HG02981 (cell line): ENCODE data around the gene PADI4.

Experiments used
- ATAC-seq: cut with Tn5 transposase; IDR thresholded peaks from one replicate; pipeline ENCODE4 v1.9.1; 2021; ENCODE audit warnings: mild to moderate bottlenecking, moderate library complexity; ENCODE audit not compliant: unreplicated experiment

PADI4 gene

DNA sequence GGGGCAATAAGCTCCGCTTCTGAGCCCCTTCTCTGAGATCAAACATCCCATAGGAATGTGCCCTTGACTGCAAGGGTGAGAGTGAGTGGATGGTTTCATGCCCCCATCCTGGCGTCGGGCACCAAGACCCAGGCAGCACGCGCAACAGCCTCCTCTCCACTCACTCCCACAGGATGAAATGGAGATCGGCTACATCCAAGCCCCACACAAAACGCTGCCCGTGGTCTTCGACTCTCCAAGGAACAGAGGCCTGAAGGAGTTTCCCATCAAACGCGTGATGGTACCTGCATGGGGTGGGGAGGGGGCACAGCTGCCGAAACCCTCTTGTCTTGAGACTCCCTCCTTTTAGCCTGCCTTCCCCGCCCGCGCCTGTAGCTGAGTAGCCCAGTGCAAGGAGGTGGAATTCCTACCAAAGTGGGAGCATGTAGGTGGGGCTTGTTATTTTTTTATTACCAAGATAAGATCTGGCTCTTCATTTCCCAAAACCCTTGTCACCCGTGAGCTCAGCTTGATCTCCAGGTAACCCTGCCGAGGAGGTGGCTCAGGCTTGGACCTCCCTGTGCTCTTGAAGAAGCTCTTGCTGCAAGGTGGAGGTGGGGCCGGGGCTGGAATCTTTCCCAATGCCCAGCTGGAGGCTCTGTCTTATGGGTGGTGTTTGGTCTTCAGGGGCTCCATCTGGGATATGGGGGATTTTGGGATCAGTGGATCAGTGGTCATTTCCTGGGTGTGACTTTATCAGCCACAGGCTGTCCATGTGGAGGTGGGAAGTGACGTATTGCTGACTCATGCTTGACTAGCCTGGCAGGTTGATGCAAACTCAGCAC is 40.0 kb downstream of the PADI4 start:
- ATAC-seq, result no peak

DNA sequence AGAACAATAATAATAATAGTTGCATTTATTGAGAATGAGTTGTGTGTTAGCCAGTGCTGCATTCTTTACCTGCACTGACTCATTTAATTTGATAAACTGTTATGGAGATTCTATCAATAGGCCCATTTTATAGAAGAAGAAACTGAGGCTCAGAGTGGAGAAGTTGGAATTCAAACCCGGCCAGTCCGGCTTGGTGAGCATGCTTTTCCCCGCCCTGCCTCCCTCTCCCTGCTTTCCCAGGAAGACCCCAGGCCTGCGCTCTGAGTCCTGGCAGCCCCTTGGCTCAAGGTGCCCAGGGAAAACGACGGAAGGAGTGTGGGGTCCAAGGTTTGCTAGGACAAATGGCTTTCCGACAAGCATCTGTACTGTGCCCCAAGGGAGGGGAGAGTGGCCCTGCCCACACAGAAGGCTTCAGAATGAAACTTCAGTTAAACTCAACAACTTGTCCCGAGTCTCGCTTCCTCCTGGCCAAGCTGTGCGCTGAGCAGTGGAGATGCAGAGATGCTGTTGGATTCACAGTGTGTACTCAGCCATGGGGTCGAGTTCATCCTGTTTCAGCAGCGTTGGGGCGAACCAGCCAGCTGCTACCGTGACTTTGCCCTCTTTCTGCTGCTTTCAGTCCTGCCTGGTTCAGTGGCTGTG is 40.7 kb downstream of the PADI4 start:
- no peak for ATAC-seq

DNA sequence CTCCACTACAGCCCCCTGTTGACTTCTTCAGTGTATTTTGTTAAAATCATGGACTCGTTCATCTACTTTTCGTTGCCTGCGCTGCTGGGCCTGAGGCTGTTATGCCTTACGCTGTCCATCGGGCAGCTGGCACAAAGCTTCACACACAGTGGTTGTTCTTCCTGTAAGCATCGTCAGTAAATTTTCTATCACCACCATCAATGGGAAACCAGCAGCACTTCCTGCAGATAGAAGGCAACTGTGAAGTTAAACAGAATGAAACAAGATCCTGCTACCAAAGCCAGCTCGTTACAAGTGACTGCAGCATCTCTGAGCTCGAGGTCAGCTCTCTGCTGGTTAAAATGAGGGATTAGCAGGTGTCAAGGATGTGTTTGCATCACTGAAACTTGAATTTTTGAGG is 42.1 kb downstream of the PADI4 start:
- no peak for ATAC-seq

DNA sequence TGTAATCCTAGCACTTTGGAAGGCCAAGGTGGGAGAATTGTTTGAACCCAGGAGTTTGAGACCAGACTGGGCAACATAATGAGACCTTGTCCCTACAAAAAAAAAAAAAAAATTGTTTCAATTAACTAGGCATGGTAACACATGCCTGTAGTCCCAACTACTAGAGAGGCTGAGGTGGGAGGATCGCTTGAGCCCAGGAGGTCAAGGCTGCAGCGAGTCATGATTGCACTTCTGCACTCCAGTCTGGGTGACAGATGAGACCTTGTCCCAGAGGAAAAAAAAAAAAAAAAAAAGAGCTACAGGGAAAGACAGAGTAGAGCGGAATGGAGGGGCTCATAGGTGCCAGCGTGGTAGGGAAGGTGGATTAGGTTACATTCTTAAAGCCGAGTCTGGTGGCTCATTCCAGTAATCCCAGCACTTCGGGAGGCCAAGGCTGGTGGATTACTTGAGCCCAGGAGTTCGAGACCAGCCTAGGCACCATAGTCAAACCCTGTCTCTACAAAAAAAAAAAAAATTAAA is 43.0 kb downstream of the PADI4 start:
- ATAC-seq, result no peak

DNA sequence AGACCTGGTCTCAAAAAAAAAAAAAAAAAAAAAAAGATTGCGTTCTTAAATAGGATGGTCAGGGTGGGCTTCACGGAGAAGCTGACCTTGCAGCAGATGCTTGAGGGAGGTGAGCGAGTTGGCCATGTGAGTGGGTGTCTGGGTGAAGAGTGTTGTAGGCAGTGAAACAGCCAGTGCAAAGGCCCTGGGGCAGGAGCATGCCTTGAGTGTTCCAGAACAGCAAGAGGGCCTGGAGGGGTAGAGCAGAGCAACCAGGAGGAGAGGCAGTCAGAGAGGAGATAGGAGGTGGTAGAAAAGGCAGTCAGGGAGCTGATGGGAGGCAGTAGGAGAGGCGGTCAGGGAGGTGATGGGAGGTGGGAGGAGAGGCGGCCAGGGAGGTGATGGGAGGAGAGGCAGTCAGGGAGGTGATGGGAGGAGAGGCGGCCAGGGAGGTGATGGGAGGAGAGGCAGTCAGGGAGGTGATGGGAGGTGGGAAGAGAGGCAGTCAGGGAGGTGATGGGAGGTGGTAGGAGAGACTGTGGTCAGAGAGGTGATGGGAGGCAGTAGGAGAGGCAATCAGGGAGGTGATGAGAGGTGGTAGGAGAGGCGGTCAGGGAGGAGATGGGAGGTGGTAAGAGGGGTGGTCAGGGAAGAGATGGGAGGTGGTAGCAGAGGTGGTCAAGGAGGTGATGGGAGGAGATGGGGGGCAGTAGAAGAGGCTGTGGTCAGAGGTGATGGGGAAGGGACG is 43.8 kb downstream of the PADI4 start:
- ATAC-seq, result no peak

DNA sequence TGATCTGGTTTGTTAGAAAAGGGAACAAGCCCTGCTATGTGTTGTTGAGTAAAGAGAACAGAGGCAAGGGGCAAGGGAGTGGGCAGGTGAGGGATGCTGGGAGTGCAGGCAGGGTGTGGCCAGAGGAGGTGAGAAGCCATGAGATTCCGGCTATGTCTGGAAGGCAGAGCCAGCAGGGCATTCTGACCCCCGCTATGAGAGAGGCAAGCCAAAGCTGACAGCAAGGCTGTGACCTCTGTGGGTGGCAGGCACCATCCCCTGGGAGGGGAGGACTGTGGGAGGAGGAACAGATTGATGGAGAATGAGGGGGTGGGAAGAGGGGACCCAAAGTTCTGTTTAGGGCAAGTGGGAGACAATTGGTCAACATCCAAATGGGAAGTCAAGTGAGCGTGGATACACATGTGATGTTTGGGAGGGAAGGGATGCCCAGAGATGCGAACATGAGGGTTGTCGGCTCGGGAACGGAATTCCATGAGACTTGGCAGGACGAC is 44.5 kb downstream of the PADI4 start:
- ATAC-seq, result no peak

DNA sequence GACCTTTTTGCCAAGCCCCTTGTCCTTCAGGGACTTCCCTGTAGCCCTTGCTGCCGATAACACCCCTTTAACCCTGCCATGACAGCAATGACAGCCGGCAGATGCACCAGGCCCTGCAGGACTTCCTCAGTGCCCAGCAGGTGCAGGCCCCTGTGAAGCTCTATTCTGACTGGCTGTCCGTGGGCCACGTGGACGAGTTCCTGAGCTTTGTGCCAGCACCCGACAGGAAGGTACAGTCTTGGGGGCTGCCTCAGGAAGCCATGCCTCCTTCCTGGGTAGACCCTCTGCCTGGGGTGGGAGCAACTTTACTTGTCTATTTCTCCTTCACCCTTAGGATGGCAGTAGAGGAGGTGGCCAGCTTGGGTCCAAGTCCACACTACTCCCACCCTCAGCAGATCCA is 47.9 kb downstream of the PADI4 start:
- no peak for ATAC-seq

DNA sequence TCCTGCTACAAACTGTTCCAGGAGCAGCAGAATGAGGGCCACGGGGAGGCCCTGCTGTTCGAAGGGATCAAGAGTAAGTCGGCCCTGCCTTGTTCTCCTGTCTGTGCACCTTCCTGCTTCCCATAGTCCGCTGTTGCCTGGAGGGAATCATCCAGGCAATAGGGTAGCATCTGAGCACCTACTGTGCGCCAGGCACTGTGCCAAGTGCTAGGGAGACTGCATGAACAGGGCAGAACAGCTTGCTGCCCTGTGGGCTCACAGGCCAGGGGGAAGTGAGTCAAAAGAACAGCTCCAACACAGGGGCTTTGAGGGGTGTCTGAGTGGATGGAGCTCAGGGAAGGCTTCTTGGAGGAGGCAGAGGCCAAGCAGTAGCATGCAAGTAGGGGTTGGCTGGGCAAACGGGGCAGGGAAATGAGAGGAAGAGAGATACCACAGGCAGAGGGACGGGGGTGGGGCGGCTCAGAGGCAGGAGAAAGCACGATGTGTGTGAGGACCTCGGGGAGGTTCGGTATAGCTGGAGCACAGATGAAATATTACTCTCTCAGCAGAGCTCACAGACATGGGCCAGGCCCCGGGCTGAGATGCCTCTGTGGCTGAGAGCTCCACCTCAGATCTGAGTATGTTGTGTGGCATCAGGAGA is 48.5 kb downstream of the PADI4 start:
- ATAC-seq, result no peak

DNA sequence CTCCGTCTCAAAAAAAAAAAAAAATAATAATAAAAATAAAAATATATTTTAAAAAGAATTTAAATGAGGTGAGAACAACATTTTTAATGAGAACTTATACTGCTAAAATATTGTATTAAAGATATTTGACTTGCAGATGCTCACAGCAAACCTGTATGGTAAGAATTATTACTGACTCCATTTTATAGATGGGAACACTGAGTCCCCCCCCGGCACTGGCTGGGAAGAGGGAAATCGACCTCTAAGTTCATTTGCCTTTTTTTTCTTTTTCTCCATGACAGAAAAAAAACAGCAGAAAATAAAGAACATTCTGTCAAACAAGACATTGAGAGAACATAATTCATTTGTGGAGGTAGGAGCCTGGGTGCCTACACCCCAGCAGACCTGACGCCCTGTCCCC is 50.6 kb downstream of the PADI4 start:
- ATAC-seq, result no peak

DNA sequence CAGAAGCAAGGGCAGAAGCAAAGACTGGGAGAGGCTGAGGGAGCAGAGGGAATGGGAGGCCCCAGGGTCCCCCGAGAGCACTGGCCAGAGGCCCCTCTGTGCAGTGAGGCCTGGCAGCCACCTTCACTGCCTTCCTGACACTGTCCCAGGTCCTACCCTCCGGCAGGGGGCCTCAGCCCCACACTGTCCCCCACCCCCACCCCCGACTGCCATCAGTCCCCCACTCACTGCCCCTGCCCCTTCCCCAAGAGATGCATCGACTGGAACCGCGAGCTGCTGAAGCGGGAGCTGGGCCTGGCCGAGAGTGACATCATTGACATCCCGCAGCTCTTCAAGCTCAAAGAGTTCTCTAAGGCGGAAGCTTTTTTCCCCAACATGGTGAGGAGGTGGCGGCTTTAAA is 51.0 kb downstream of the PADI4 start:
- ATAC-seq, result no peak

DNA sequence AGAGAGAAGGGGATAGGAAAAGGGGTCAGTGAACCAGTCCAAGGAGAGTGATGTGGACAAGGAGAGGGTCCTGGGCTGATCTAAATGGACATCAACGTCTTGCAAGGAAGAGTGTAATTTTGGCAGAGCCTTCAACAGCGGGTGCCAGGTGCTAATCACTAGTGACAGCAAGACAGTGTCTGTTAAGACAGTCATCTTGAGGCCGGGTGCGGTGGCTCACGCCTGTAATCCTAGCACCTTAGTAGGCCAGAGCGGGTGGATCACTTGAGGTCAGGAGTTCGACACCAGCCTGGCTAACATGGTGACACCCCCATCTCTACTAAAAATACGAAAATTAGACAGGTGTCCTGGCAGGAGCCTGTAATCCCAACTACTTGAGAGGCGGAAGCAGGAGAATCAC is 51.8 kb downstream of the PADI4 start:
- ATAC-seq, result no peak

DNA sequence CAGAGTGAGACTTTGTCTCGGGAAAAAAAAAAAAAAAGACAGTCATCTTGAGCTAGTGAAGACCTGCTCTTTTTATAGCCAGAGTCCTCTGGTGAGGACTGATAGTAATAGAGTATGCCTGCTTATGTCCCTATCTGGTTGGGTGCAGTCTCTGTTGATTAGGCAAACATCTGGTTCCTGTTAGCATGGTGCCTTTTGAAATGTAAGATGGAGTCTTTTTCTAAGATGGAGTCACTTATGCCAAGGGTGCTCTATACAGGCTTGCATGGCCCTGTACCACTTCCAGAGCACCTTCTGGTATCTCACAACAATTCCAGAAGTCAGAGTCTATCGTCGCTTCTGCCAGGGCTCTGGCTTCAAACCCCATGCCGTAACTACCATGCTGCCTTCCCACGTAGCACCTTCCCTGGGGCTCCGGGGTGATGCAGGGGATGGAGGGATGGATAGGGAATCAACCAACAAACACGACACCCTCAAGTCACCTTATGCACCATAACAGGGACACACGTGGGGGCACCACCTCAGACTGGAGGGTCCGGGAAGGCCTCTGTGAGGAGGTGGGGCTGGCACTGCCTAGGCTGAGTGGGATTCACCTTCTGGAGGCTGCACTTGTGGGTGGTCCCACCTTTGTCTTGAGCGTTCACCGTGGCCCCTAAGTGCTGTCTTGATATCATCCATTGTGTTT is 52.4 kb downstream of the PADI4 start:
- no peak for ATAC-seq

DNA sequence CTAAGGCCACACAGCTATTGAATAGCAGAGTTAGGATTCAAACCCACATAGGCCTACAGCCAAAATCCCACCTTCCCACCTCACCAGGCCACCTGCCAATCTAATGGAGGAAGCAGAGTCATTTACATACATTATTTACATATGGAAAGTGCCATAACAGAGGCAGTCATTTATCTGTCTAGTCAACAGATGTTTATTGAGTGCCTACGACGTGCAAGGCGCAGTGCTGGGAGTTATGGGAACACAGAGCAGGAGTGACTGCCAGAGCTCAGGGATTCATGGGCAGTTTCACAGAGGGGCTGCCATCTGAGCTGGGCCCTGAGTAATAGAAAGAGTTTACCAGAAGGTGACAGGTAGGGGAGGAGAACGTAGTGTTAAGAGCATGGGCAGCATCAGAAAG is 53.7 kb downstream of the PADI4 start:
- no peak for ATAC-seq

DNA sequence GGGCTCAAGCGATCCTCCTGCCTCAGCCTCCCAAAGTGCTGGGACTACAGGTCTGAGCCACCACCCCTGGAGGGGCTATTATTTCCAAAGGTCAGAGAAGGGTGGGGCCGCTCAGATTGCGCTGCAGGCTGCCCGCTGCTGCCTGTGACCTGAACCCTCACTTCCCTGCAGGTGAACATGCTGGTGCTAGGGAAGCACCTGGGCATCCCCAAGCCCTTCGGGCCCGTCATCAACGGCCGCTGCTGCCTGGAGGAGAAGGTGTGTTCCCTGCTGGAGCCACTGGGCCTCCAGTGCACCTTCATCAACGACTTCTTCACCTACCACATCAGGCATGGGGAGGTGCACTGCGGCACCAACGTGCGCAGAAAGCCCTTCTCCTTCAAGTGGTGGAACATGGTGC is 55.4 kb downstream of the PADI4 start:
- ATAC-seq, result no peak

DNA sequence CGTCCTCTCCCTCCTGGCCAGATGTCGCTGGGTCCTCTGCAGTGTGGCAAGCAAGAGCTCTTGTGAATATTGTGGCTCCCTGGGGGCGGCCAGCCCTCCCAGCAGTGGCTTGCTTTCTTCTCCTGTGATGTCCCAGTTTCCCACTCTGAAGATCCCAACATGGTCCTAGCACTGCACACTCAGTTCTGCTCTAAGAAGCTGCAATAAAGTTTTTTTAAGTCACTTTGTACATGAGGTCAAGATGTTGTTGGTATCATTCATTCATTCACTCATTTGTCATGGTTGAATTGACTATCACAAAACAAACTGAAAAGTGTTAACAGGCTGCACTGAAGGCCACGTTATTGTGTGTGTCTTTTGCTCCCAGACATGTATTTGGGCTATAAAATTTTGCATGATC is 55.8 kb downstream of the PADI4 start:
- no peak for ATAC-seq

DNA sequence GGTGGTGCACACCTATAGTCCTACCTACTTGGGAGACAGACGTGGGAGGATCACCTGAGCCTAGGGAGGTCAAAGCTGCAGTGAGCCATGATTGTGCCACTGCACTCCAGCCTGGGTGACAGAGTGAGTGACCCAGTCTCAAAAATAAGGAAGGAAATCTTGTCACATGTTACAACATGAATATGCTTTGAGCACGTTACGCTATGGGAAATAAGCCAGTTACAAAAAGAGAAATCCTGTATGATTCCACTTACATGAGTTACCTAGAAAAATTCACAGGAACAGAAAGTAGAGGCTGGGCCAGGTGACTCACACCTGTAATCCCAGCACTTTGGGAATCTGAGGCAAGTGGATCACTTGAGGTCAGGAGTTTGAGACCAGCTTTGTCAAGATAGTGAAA is 57.3 kb downstream of the PADI4 start:
- ATAC-seq, result no peak

DNA sequence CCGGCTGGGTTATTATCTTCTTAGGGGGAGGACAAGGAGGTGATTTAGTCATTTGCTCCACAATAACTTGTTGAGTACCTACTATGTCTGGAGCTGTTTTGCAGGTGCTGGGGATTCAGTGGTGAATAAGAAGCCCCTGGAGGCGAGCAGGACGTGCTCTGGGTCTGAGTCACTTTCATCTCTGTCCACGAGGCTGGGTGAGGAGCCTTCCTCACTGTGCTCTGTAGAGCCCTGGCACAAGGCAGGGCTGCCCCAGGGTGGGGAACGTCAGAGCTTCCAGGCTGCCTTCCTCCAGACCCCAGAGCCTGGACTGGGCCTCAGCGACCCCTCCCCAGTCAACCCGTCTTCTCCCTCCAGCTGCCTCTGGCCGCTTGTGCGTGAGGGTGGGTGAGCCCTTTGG is 61.5 kb downstream of the PADI4 start:
- no peak for ATAC-seq

DNA sequence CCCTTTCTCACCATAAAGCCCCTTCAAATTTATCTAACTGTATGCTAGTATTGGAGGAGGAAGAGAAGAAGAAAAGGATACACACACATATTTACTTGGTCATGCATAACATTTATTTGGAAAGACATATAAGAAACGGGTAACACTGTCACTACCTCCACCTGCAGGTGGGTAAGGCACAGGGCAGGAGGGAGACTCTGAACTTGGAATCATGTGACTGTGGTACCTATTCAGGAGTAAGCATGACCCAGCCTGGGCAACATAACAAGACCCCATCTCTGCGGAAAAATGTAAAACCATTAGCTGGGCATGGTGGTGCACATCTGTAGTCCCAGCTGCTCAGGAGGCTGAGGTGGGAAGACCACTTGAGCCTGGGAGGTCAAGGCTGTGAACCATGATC is 62.6 kb downstream of the PADI4 start:
- no peak for ATAC-seq

DNA sequence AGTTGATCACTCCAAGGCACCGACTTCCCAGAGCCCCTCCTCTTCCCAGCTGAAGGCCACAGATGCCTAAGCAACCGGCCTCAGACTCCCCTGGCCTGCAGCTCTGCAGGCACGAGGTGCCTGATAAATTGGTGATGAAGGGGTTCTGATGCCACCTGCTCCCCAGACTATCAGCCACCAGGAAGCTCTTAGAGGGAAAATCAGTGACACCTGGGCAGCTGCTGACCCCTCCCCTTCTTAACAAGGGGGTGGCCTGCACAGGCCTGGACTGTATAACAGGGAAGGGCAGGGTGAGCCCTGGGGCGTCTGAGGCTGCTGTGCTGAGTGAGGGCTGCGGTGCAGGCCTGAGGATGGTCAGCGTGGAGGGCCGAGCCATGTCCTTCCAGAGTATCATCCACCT is 63.9 kb downstream of the PADI4 start, which contains the start of gene PADI6:
TSS of gene PADI6 (plus strand) at position 301 of the 400 bp plus-strand sequence. CDS start at position 351, 50 bp downstream.
- ATAC-seq, result no peak

DNA sequence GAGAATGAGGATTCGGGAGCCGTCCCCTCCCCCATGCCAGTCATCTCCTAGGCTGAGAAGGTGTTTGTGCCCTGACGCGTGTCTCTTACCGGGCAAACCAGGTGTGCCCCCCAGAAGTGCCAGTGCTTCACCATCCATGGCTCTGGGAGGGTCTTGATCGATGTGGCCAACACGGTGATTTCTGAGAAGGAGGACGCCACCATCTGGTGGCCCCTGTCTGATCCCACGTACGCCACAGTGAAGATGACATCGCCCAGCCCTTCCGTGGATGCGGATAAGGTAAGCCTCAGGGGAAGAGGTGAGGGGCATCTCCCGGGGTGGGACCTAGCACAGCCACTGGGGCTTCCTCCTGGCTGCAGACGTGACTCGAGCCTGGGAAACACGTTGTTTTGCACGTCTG is 65.0 kb downstream of the PADI4 start:
- no peak for ATAC-seq
